Right ventricle myocardium superior (tissue), 1 donor: ENCODE results near the gene GIPR. TPM values are rescaled to one million over a fixed set of nuclear protein-coding genes. Genes with fewer than 3 reads are reported as not detected.

Experiments
- ATAC-seq: fragments of 200-7000 bp; cut with Tn5 transposase; one replicate; pipeline ENCODE4 v1.9.1; 2020; ENCODE audit warnings: mild to moderate bottlenecking; ENCODE audit not compliant: poor library complexity
- DNase-seq: peaks from one replicate; pipeline ENCODE4 v3.0.0-alpha.2; 2020
- intact Hi-C: fragments of 100-400 bp; cut with DNase I; formaldehyde crosslinking; loops from one replicate; pipeline ENCODE4 v1.11.2; 2022
- total RNA-seq: library from RNA; stranded (reverse); fragmentation: NEBNext Ultra II Directional; extraction: Animal tissue kit (Norgen Biotek cat#: 25700); gene quantifications from one replicate; pipeline ENCODE4 v1.2.1, GENCODE V29; 2021
- donor health status: DM: no; HTN: yes; CAD: no; lungs with severe emphysema.

Gene GIPR
- total RNA-seq, 1 donor from 2014 or later: 3.8 TPM

- no peak for DNase-seq
- no peak for ATAC-seq
- intact Hi-C loops: loop anchor here (2.0 to 5.0 kb wide), 2 partner anchors 37 to 122 kb away; no protein-coding TSS in a partner anchor
Measured at GRCh38 chr19:45643927-45644771, 23.9 kb upstream of the GIPR start.

GRCh38 chr19:45645068-45645630 is 22.9 kb upstream of the GIPR start:
- ATAC-seq (no peak), DNase-seq (no peak)
- intact Hi-C loops: no loop called here

GRCh38 chr19:45645631-45646344 is 22.2 kb upstream of the GIPR start:
- ATAC-seq (peak; percentile 74), DNase-seq (peak; percentile 85)
- intact Hi-C loops: no loop called here

- ATAC-seq (no peak), DNase-seq (no peak)
- intact Hi-C loops: no loop called here
Measured at GRCh38 chr19:45646345-45646698, 21.7 kb upstream of the GIPR start.

GRCh38 chr19:45650722-45651121 is 17.3 kb upstream of the GIPR start:
- DNase-seq: no peak
- ATAC-seq: no peak
- intact Hi-C loops: no loop called here

GRCh38 chr19:45653634-45654033 is 14.4 kb upstream of the GIPR start:
- intact Hi-C loops: no loop called here
- ATAC-seq: no peak
- DNase-seq: no peak

- no peak for ATAC-seq
- intact Hi-C loops: no loop called here
- DNase-seq: no peak
Measured at GRCh38 chr19:45655073-45655472, 12.9 kb upstream of the GIPR start.

- ATAC-seq: no peak
- no peak for DNase-seq
- intact Hi-C loops: no loop called here
Measured at GRCh38 chr19:45657520-45658167, 10.4 kb upstream of the GIPR start.

- DNase-seq: no peak
- intact Hi-C loops: no loop called here
Measured at GRCh38 chr19:45659096-45659729, 8.8 kb upstream of the GIPR start.

GRCh38 chr19:45660636-45661035 is 7.4 kb upstream of the GIPR start:
- intact Hi-C loops: no loop called here
- ATAC-seq (no peak), DNase-seq (no peak)

More at GRCh38 chr19:45659096-45659729, 8.8 kb upstream of the GIPR start:
- no peak for ATAC-seq

GRCh38 chr19:45663800-45664199 is 4.2 kb upstream of the GIPR start:
- no peak for ATAC-seq
- DNase-seq: no peak
- intact Hi-C loops: no loop called here

- intact Hi-C loops: no loop called here
- DNase-seq (no peak), ATAC-seq (no peak)
Measured at GRCh38 chr19:45664575-45664974, 3.4 kb upstream of the GIPR start.

GRCh38 chr19:45668342-45668871 is 386 bp downstream of the GIPR start:
- ATAC-seq (peak; percentile 1), DNase-seq (no peak)
- intact Hi-C loops: no loop called here

- DNase-seq (peak; percentile 77), ATAC-seq (peak; percentile 61)
- intact Hi-C loops: no loop called here
Measured at GRCh38 chr19:45670670-45671453, 2.8 kb downstream of the GIPR start.

- intact Hi-C loops: no loop called here
- ATAC-seq (no peak), DNase-seq (no peak)
Measured at GRCh38 chr19:45674946-45675345, 6.9 kb downstream of the GIPR start.

GRCh38 chr19:45676851-45677263 is 8.8 kb downstream of the GIPR start:
- ATAC-seq (peak; percentile 10), DNase-seq (no peak)
- intact Hi-C loops: no loop called here

GRCh38 chr19:45677351-45678230 is 9.6 kb downstream of the GIPR start:
- peak; percentile 60 for ATAC-seq
- intact Hi-C loops: no loop called here
- peak; percentile 79 for DNase-seq
